Ovary (tissue), 9 donors: ENCODE measurements around the gene VPS26A. TPM values are rescaled to one million over a fixed set of nuclear protein-coding genes. Genes with fewer than 3 reads are reported as not detected.
A peak's percentile ranks its signal among the peaks of the same experiment; 100 is the strongest.
"Not testable (repeated sequence)": the region's sequence is repeated elsewhere in the genome, so short reads cannot be mapped to it uniquely, and the experiment has no call there.

ENCODE experiments used
- DNase-seq, 5 donors: peaks; one replicate each; pipeline ENCODE4 v3.0.0-alpha.2; 2019 to 2020
- H3K27ac ChIP-seq, 2 donors: fragments of 200-600 bp; one replicate each; pipeline versions ENCODE4 v1.5.1 to v1.8.0; 2019 to 2022
- H3K27me3 ChIP-seq: fragments of 200-600 bp; one replicate; pipeline ENCODE4 v1.8.0; 2022
- H3K36me3 ChIP-seq: fragments of 200-600 bp; sonication (generic); one replicate; pipeline ENCODE4 v1.5.1; 2019
- H3K4me1 ChIP-seq: one replicate; pipeline ENCODE4 v1.8.1; 2013; ENCODE audit warnings: mild to moderate bottlenecking, moderate library complexity; ENCODE audit not compliant: insufficient read depth
- H3K4me3 ChIP-seq: fragments of 200-600 bp; sonication (generic); one replicate; pipeline ENCODE4 v1.5.1; 2017
- H3K9me3 ChIP-seq, 2 donors: fragments of 200-600 bp in 1 of 2; sonication (generic) in 1 of 2; one replicate each; pipeline versions ENCODE4 v1.5.1 to v1.8.1; 2013 to 2019; ENCODE audit warnings: mild to moderate bottlenecking in 1 of 2, moderate library complexity in 1 of 2
- CTCF ChIP-seq, 3 donors: fragments of 450-650 bp in 2 of 3; fragments of 200-600 bp in 1 of 3; IDR thresholded peaks; one replicate each; pipeline versions ENCODE4 v1.5.1 to v1.8.0; 2016 to 2022; ENCODE audit warnings: antibody characterized with exemption in 3 of 3, mild to moderate bottlenecking in 1 of 3
- EP300 ChIP-seq: sonication (generic); formaldehyde crosslinking; IDR thresholded peaks from one replicate; pipeline ENCODE4 v1.6.1; 2017; ENCODE audit warnings: antibody characterized with exemption
- POLR2A ChIP-seq: fragments of 450-650 bp; IDR thresholded peaks from one replicate; pipeline ENCODE4 v1.6.1; 2017; ENCODE audit warnings: antibody characterized with exemption, mild to moderate bottlenecking, moderate library complexity
- WGBS, 3 donors: extraction: QIAGEN DNeasy Blood & Tissue Kit in 1 of 3; methylation state at CpG; one replicate each; pipeline versions ENCODE4 v1.1.5 to v1.1.7; 2013 to 2017; 5-methylcytosine and 5-hydroxymethylcytosine counted together
- intact Hi-C, 4 donors: fragments of 100-400 bp; cut with DNase I; formaldehyde crosslinking; loops; one replicate each; pipeline versions ENCODE4 v1.11.0 to v1.15.1; 2022 to 2023
- polyA plus RNA-seq, 2 donors: library from polyadenylated mRNA; stranded (reverse); fragments of 200-250 nt in 1 of 2; fragments of 350-450 nt in 1 of 2; fragmentation: Illumina TruSeq in 1 of 2; extraction: RNeasy Lipid Tissue Mini Kit (QIAGEN cat#74804) in 1 of 2; gene quantifications; one replicate each; pipeline ENCODE4 v1.2.3, GENCODE V29; 2013 to 2014
- total RNA-seq, 7 donors: library from RNA; depleted of rRNA in 2 of 7; stranded (reverse); fragments of >200 nt in 2 of 7; fragmentation: NEBNext Ultra II Directional in 3 of 7; extraction: Animal tissue kit (Norgen Biotek cat#: 25700) in 3 of 7; gene quantifications; one replicate each; pipeline versions ENCODE4 v1.1.0 to v1.2.4, GENCODE V29; 2016 to 2023
- donor health status: DM: no; HTN: no; CAD: no; lungs with moderate emphysema.
- donor health status: DM: no; HTN: no; CAD: no.
- donor health status: Bipolar disorder and iron deficiency.
- donor health status: DM: yes; HTN: yes; CAD: no.
- donor health status: DM: no; HTN: no; CAD: no.
- donor health status: DM: yes; HTN: yes; CAD: no.

The VPS26A gene
- total and polyA plus RNA-seq, 9 donors: 21.3 to 65.4 (median 44.1) TPM

- no peaks in the 10 kb centered on the region for H3K27me3 ChIP-seq
- 87 to 91% (median 87%) methylated on average over 3 of the region's 3 CpGs for WGBS, 3 donors
- no peak overlapping the region for H3K4me3 ChIP-seq
- intact Hi-C loops: no loop called here
- H3K4me1 ChIP-seq: no peaks in the 10 kb centered on the region
- no peak overlapping the region for H3K27ac ChIP-seq
- no peaks in the 10 kb centered on the region for H3K9me3 ChIP-seq
- DNase-seq: no peak
- TF ChIP-seq CTCF (IDR thresholded peaks at IDR 0.05): no peak
- TF ChIP-seq POLR2A: no peak
- no peak for TF ChIP-seq EP300
- no peaks in the 10 kb centered on the region for H3K36me3 ChIP-seq
These were observed 48.4 kb downstream of the VPS26A start for GRCh38 chr10:69172241-69172982.

- intact Hi-C loops, H3K27ac ChIP-seq, H3K4me1 ChIP-seq, H3K9me3 ChIP-seq, DNase-seq, H3K4me3 ChIP-seq, H3K27me3 ChIP-seq, H3K36me3 ChIP-seq: not testable (repeated sequence)
- 63 to 85% (median 82%) methylated on average over 4 of the region's 4 CpGs for WGBS, 3 donors
These were observed 51.3 kb downstream of the VPS26A start for GRCh38 chr10:69175326-69175725.

- peaks cover 2% of the 10 kb centered on the region for H3K4me1 ChIP-seq
- H3K4me3 ChIP-seq: no peak overlapping the region
- intact Hi-C loops: no loop called here
- no peaks in the 10 kb centered on the region for H3K36me3 ChIP-seq
- TF ChIP-seq POLR2A: no peak
- TF ChIP-seq EP300: no peak
- TF ChIP-seq CTCF (IDR thresholded peaks at IDR 0.05): no peak
- no peaks in the 10 kb centered on the region for H3K9me3 ChIP-seq
- H3K27me3 ChIP-seq: no peaks in the 10 kb centered on the region
- DNase-seq: no peak
- no peak overlapping the region for H3K27ac ChIP-seq
- 75 to 83% (median 82%) methylated on average over 2 of the region's 2 CpGs for WGBS, 3 donors
These were observed 52.8 kb downstream of the VPS26A start for GRCh38 chr10:69176823-69177222.

GRCh38 chr10:69179089-69179742 lies 55.2 kb downstream of the VPS26A start:
- peak overlapping the region in 1 of 2 donors; percentile 96 for H3K27ac ChIP-seq
- intact Hi-C loops: no loop called here
- H3K4me3 ChIP-seq: peak overlapping the region; percentile 71
- H3K36me3 ChIP-seq: no peaks in the 10 kb centered on the region
- H3K27me3 ChIP-seq: no peaks in the 10 kb centered on the region
- TF ChIP-seq POLR2A (no peak), EP300 (no peak), CTCF (IDR thresholded peaks at IDR 0.05) (no peak)
- WGBS, 3 donors: 25 to 32% (median 31%) methylated on average over 21 of the region's 21 CpGs
- DNase-seq: peak in 4 of 5 donors; percentile 7 to 41 (median 34)
- no peaks in the 10 kb centered on the region for H3K9me3 ChIP-seq
- peaks cover 3% of the 10 kb centered on the region for H3K4me1 ChIP-seq
